NOMO-1 (cell line): Measurements from ENCODE around the gene ACAA2.

ENCODE experiments used
- DNase-seq, 2 experiments: peaks; one replicate each; lab custom pipeline; 2025; ENCODE audit not compliant: unreplicated experiment in 2 of 2; lab: John Stamatoyannopoulos, UW

Gene ACAA2, protein sequence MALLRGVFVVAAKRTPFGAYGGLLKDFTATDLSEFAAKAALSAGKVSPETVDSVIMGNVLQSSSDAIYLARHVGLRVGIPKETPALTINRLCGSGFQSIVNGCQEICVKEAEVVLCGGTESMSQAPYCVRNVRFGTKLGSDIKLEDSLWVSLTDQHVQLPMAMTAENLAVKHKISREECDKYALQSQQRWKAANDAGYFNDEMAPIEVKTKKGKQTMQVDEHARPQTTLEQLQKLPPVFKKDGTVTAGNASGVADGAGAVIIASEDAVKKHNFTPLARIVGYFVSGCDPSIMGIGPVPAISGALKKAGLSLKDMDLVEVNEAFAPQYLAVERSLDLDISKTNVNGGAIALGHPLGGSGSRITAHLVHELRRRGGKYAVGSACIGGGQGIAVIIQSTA

GRCh38 chr18:49813319-49814146, at the start of gene ACAA2:
TSS of gene ACAA2 (minus strand) at chr18:49813533. CDS start at chr18:49813484, 49 bp downstream.
- peak; percentile 88 to 89 for DNase-seq

GRCh38 chr18:49862656-49863385, 49.5 kb upstream of the ACAA2 start:
- no peak for DNase-seq

DNA sequence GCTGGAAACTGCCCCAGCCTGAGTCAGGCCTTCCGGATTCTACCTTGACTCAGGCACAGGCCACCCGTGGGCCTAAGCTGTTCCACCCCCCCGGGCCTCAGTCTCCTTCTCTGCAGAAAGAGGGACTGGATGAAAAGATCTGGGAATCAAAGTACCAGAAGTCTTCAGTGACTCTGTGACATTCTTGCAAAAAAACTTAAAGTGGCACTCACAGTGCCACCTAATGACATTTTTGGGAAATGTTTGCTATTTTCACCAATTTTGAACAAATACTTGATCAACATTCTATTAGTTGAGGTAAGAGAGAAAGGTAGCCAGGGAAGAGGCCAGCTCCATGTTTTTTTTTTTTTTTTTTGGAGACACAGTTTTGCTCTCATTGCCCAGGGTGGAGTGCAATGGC, 48.3 kb upstream of the ACAA2 start:
- DNase-seq, result peak in 1 of 2 experiments; percentile 21

DNA sequence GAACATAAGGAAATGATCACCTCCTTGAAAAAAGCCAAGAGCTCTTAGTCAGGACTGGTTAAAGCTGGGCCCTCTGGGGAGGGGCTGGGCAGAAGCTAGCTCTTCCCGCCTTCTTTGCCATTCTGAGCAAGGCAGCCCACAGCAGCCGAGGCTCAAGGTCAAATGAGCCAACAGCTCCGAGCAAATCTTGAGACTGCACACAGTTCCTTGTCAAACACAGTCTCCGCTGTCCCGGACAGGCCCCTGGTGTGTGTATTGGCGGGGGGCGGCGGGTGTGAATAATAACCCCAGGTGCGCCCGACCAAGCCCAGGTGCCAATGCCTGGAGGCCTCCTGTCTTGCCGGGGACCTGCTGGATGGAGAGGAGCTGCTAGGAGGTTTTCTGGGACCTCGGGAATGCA, 46.4 kb upstream of the ACAA2 start:
- no peak for DNase-seq

- no peak for DNase-seq
Observed at GRCh38 chr18:49859021-49859359, 45.7 kb upstream of the ACAA2 start.

DNA sequence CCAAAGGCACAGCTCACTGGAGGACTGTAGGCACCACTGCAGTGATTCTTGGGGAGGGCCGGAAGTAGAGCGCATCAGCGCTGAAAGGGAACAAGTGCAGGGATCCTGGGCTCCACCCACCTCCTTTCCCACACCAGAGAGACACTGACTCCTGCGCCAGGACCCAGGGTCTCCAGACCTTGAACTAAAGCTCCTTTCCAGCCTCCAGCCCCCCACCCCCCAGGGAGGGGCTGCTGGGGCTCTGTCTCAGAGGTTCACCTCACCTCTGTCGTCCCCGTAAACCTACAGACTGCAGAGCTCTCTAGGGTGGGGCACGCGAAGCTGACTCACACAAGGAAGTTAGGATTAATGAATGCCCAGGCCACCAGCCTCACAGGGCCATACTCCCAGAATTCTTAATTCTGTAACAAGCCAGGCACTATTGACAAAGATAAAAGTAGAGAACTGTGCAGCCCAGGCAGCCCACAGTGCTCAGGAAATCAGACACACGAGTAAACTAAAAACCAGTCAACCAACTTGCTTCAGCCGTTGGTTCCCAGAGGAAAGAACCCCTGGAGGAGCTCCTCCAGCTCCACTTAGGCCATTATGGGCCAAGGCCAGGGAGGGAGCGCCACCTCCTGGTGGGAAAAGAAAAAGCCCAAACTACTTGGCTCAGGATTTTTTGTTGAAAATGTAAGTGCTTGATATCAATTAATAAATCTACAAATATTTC, 45.1 kb upstream of the ACAA2 start:
- peak; percentile 47 to 51 for DNase-seq

DNA sequence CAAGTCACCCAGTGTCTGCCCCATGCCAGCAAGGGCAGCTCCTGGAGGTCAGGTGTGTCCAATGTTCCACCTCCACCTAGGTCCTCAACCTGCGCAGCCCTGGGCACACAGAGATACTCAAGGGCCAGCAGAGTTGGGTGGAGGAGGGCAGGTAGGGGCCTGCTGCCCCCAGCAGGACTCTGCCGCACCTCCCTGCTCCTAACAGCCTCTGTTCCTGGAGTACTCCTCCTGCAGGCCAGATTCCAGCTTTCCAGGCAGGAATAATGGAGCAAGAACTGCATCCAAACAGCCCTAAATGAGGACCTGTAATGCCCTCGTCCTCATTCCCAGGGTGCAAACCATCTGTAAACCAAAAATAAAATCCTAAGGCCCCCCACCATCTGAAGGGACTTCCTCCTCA, 44.4 kb upstream of the ACAA2 start:
- no peak for DNase-seq

DNA sequence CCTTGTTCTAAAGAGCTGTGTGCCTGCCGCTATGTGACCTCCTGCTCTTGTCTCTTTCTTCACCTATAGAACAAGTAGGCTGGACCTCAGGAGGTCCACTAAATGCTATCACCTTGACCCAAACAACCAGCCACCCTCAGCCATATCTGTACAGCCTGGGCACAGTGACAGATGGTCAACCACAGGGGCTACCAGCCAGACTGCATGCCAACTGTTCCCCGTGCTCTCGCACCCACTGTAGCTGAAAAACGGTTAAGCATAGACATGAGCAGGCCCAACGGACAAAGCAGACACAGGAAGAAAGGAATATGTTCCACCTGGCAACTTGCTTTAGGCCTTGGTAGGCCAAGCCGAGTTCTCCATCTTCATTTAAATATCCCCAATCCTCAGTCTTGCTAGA, 43.2 kb upstream of the ACAA2 start:
- no peak for DNase-seq

- DNase-seq, result no peak
Observed at GRCh38 chr18:49855711-49856415, 42.5 kb upstream of the ACAA2 start.

DNA sequence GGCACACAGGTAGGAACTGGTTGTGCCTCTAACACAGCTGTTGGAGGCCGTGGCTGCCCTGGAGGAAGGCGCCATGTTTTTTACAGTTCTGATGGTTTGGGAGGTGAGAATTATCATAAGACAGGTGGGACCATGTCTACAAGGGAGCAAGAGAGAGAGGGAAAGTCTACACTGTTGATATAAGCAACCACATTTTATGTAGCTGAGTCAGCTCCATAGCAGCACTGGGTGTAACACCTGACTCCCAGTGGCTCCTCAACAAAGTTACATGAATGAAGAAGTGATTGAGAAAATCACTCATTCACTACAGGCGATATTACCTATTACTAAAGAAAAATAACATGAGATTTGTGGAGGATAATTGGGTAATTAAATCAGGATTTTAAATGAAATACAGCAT, 41.3 kb upstream of the ACAA2 start:
- no peak for DNase-seq

GRCh38 chr18:49853436-49853835, 40.1 kb upstream of the ACAA2 start:
- no peak for DNase-seq

- DNase-seq, result no peak
Observed at GRCh38 chr18:49853011-49853410, 39.7 kb upstream of the ACAA2 start.

DNA sequence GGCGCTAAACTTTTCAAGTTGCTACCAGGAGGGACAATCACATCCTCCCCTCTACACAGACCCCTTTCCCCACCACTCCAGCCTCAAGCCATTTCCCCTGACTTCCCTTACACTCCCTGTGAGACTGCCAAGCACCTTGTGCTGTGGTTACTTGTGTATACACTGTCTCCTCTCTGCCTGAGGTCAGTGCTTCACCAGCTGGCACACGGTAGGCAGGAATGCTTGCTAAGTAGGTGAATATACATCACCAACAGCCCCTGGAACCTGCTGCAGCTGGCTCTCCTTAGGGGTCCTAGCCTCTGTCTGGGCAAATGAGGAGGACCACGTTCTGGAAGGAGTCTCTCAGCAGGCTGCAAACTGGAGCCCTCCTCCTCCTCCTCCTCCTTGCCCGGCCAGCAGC, 38.3 kb upstream of the ACAA2 start:
- DNase-seq, result no peak

GRCh38 chr18:49850636-49851035, 37.3 kb upstream of the ACAA2 start:
- DNase-seq, result no peak

GRCh38 chr18:49849331-49850217, 36.2 kb upstream of the ACAA2 start:
- DNase-seq, result no peak

- DNase-seq, result no peak
Observed at GRCh38 chr18:49848115-49848514, 34.8 kb upstream of the ACAA2 start.

DNA sequence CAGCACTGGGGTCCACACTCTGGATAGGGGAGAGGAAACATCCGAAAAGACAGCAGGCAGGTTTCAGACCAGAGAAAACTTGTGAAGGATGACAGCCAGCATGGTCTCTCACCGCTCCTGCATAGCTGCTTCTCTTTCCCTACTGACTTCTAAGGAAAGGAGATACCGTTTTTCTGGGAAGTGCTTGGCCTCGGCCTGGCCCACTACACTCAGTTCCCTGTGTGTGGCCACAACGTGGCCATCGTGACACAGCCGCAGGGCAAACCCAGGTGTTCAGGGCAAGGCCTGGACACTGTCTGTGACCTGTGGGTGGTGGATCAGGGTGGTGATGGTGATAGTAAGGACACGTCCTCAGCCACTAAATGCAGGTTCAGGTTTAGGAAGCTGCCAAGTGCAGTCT, 34.2 kb upstream of the ACAA2 start:
- DNase-seq, result no peak

DNA sequence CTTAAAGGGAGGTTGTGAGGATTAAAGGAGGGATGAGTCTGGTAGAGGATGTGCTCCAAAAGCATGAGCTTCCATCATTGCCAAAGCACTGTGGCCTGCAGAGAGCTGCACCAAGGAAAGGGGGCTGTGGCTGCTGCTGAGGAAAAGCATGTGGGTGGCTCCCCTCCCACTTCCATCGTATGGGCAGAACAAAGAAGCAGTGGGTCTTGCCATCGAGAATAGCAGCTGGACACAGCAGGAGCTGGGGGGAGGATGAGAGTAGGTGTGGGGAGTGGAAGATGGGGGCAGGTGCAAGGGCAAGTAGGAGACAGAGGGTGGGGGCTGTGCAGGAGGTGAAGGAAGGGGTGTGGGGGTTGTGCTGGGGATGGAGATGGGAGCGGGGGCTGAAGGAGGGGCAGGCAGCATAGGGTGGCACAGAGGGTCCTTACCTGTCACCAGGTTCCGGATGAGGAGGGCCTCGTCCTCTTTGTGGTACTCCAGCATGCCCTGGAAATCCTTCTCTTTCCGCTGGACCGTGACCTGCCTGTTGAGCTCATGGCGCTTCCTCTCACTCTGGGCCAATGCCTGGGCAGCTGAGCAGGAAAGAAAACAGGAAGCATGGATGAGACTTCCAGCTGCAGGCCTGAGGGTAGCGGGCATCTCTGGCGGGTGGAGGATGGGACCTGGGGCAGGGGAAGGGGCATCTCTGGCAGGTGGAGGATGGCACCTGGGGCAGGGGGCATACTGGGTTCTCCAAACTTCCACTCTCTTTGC, 33.6 kb upstream of the ACAA2 start:
- no peak for DNase-seq

DNA sequence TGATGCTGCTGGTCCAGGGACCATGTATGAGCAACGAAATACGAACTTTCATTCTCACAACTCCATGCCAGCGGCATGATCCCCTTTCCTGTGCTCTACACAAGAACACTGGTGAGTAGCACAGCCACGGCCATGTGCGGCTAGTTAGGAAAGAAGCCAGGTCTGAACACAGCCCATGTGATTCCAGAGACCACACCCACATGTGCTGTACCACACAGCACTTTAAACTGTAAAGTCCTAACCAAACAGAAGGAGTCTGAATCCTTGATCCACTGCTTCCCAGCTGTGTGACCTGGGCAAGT, 33.0 kb upstream of the ACAA2 start:
- no peak for DNase-seq
